Measurements from ENCODE around the gene ARHGAP23. TPM values are rescaled to one million over a fixed set of nuclear protein-coding genes. Genes with fewer than 3 reads are reported as not detected.

The ARHGAP23 gene
- polyA plus RNA-seq, 3 donors: 0.03 to 0.21 (median 0.09) TPM

DNA sequence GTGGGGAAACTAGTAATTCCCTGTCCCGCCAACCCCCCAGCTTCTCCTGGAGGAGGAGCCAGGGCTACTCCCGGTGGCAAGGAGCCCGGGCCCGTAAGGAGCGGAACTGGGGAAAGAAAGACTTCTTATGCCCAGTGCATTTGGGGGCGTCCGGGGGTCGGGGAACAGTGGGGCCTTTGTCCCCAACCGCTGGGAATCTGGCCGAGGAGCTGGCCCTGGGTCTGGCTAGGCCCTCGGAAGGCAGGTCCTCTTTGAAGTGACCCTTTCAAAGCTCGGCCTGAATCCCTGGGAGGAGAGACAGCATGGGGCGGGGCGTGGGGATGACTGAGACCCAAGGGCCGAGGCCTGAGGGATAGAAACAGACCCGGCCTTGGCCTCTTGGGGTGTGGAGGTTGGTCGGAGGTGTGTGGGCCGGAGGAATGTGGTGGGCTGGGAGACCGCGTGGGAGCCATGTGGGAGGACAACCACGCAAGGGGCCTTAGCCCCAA, 6.0 kb downstream of the ARHGAP23 start:
- TF ChIP-seq, protein P1, sequence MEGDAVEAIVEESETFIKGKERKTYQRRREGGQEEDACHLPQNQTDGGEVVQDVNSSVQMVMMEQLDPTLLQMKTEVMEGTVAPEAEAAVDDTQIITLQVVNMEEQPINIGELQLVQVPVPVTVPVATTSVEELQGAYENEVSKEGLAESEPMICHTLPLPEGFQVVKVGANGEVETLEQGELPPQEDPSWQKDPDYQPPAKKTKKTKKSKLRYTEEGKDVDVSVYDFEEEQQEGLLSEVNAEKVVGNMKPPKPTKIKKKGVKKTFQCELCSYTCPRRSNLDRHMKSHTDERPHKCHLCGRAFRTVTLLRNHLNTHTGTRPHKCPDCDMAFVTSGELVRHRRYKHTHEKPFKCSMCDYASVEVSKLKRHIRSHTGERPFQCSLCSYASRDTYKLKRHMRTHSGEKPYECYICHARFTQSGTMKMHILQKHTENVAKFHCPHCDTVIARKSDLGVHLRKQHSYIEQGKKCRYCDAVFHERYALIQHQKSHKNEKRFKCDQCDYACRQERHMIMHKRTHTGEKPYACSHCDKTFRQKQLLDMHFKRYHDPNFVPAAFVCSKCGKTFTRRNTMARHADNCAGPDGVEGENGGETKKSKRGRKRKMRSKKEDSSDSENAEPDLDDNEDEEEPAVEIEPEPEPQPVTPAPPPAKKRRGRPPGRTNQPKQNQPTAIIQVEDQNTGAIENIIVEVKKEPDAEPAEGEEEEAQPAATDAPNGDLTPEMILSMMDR (IDR thresholded peaks at IDR 0.05): no peak
- Histone ChIP-seq H3K27ac (ENCODE audit: low read depth in 1 of 2, low read length in 2 of 2) (no peak overlapping the region), H3K36me3 (replicated peaks in 1 of 2; ENCODE audit: control insufficient read depth in 1 of 2, insufficient read depth in 2 of 2, low read length in 2 of 2) (no peaks in the 10 kb centered on the region), H3K9me3 (replicated peaks in 1 of 2; ENCODE audit: control insufficient read depth in 1 of 2, insufficient read depth in 1 of 2, low read length in 2 of 2) (no peaks in the 10 kb centered on the region), H3K4me3 (replicated peaks in 1 of 3; ENCODE audit: low read depth in 2 of 3, low read length in 3 of 3) (no peak overlapping the region), H3K79me2 (ENCODE audit: insufficient read depth, low read length) (no peaks in the 10 kb centered on the region), H4K20me1 (ENCODE audit: insufficient read depth, low read length) (no peaks in the 10 kb centered on the region), H3K27me3 (ENCODE audit: control insufficient read depth in 2 of 2, insufficient read depth in 2 of 2, low read length in 2 of 2) (peaks cover 0 to 2% of the 10 kb centered on the region in 2 donors), H2AFZ (ENCODE audit: insufficient read depth, low read depth, low read length, poor library complexity, severe bottlenecking) (no peak overlapping the region), H3K4me2 (replicated peaks; ENCODE audit: extremely low read depth, low read length, poor library complexity, severe bottlenecking) (no peak overlapping the region), H3K9ac (ENCODE audit: insufficient read depth, low read length, poor library complexity, severe bottlenecking) (no peak overlapping the region), H3K4me1 (ENCODE audit: control insufficient read depth in 1 of 2, insufficient read depth in 2 of 2, low read length in 2 of 2) (peaks cover 2 to 4% of the 10 kb centered on the region in 2 donors)
- peaks cover 12% of the 10 kb centered on the region for H3K4me1 Mint-ChIP-seq
- H3K27me3 Mint-ChIP-seq (ENCODE audit: low read depth in 3 of 3): peaks cover under 1 to 6% (median 2%) of the 10 kb centered on the region in 3 donors
- no peaks in the 10 kb centered on the region for H3K36me3 Mint-ChIP-seq
- DNase-seq: no peak
- H3K9me3 Mint-ChIP-seq: no peaks in the 10 kb centered on the region
- WGBS (ENCODE audit: insufficient coverage): 91% methylated on average over 20 of the region's 21 CpGs
- no peak overlapping the region for H3K27ac Mint-ChIP-seq
- H3K4me3 Mint-ChIP-seq: no peak overlapping the region
- intact Hi-C loops (cut with micrococcal nuclease): no loop called here

DNA sequence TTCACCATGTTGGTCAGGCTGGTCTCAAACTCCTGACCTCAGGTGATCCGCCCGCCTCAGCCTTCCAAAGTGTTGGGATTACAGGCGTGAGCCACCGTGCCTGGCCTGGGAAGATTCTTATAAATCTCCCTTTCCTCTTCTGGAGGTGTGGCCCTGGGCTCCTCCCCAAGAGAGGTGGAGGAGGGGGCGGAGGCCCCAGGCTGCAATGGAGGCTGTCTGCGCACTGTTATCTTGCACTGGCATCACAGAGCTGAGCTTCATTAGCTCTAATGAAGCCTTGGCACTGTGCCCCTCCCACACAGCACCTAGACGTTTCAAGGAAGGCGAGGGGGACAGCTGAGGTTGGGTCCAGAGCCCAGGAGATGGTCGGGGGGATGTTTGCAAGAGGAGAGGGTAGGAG, 7.5 kb downstream of the ARHGAP23 start:
- H3K36me3 Mint-ChIP-seq: no peaks in the 10 kb centered on the region
- H3K27me3 Mint-ChIP-seq (ENCODE audit: low read depth in 3 of 3): peaks cover 0 to 4% (median 2%) of the 10 kb centered on the region in 3 donors
- no peak overlapping the region for H3K4me3 Mint-ChIP-seq
- H4K20me1 ChIP-seq (ENCODE audit: insufficient read depth, low read length): no peaks in the 10 kb centered on the region
- no peaks in the 10 kb centered on the region for H3K4me1 Mint-ChIP-seq
- H3K79me2 ChIP-seq (ENCODE audit: insufficient read depth, low read length): no peaks in the 10 kb centered on the region
- WGBS (ENCODE audit: insufficient coverage): 70% methylated on average over 2 of the region's 9 CpGs
- no peaks in the 10 kb centered on the region for H3K9me3 ChIP-seq (replicated peaks in 1 of 2; ENCODE audit: control insufficient read depth in 1 of 2, insufficient read depth in 1 of 2, low read length in 2 of 2)
- no peak overlapping the region for H3K27ac ChIP-seq (ENCODE audit: low read depth in 1 of 2, low read length in 2 of 2)
- no peak overlapping the region for H2AFZ ChIP-seq (ENCODE audit: insufficient read depth, low read depth, low read length, poor library complexity, severe bottlenecking)
- TF ChIP-seq, protein P1 (IDR thresholded peaks at IDR 0.05): no peak
- H3K27ac Mint-ChIP-seq: no peak overlapping the region
- H3K27me3 ChIP-seq (ENCODE audit: control insufficient read depth in 2 of 2, insufficient read depth in 2 of 2, low read length in 2 of 2): no peaks in the 10 kb centered on the region
- H3K4me3 ChIP-seq (replicated peaks in 1 of 3; ENCODE audit: low read depth in 2 of 3, low read length in 3 of 3): no peak overlapping the region
- H3K9me3 Mint-ChIP-seq: no peaks in the 10 kb centered on the region
- no peak overlapping the region for H3K9ac ChIP-seq (ENCODE audit: insufficient read depth, low read length, poor library complexity, severe bottlenecking)
- H3K36me3 ChIP-seq (replicated peaks in 1 of 2; ENCODE audit: control insufficient read depth in 1 of 2, insufficient read depth in 2 of 2, low read length in 2 of 2): no peaks in the 10 kb centered on the region
- H3K4me1 ChIP-seq (ENCODE audit: control insufficient read depth in 1 of 2, insufficient read depth in 2 of 2, low read length in 2 of 2): no peaks in the 10 kb centered on the region
- no peak overlapping the region for H3K4me2 ChIP-seq (replicated peaks; ENCODE audit: extremely low read depth, low read length, poor library complexity, severe bottlenecking)
- intact Hi-C loops (cut with micrococcal nuclease): no loop called here
- DNase-seq: no peak
